Measurements from ENCODE around the gene ENAM.

DNA sequence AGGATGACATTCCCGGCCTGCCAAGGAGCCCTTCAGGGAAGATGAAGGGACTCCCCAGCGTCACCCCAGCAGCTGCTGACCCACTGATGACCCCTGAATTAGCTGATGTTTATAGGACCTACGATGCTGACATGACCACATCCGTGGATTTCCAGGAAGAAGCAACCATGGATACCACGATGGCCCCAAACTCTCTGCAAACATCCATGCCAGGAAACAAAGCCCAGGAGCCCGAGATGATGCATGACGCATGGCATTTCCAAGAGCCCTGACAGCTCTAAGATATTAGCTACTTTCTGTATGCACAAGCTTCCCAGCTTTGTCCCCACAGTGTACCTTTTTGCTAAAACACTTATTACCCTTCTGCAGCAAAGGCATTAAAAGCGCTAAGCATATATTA lies 22.1 kb upstream of the ENAM start:
- TF ChIP-seq, protein P1, sequence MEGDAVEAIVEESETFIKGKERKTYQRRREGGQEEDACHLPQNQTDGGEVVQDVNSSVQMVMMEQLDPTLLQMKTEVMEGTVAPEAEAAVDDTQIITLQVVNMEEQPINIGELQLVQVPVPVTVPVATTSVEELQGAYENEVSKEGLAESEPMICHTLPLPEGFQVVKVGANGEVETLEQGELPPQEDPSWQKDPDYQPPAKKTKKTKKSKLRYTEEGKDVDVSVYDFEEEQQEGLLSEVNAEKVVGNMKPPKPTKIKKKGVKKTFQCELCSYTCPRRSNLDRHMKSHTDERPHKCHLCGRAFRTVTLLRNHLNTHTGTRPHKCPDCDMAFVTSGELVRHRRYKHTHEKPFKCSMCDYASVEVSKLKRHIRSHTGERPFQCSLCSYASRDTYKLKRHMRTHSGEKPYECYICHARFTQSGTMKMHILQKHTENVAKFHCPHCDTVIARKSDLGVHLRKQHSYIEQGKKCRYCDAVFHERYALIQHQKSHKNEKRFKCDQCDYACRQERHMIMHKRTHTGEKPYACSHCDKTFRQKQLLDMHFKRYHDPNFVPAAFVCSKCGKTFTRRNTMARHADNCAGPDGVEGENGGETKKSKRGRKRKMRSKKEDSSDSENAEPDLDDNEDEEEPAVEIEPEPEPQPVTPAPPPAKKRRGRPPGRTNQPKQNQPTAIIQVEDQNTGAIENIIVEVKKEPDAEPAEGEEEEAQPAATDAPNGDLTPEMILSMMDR (IDR thresholded peaks at IDR 0.05 in 4 of 5, conservative IDR thresholded peaks at IDR 0.05 in 1 of 5): no peak
- TF ChIP-seq POLR2A (IDR thresholded peaks at IDR 0.05): no peak
